HG03108 (cell line): ENCODE results near the gene TMEM26.

Experiments
- ATAC-seq: cut with Tn5 transposase; IDR thresholded peaks from one replicate; pipeline ENCODE4 v1.9.1; 2021; ENCODE audit warnings: moderate library complexity; ENCODE audit not compliant: unreplicated experiment

The TMEM26 gene

DNA sequence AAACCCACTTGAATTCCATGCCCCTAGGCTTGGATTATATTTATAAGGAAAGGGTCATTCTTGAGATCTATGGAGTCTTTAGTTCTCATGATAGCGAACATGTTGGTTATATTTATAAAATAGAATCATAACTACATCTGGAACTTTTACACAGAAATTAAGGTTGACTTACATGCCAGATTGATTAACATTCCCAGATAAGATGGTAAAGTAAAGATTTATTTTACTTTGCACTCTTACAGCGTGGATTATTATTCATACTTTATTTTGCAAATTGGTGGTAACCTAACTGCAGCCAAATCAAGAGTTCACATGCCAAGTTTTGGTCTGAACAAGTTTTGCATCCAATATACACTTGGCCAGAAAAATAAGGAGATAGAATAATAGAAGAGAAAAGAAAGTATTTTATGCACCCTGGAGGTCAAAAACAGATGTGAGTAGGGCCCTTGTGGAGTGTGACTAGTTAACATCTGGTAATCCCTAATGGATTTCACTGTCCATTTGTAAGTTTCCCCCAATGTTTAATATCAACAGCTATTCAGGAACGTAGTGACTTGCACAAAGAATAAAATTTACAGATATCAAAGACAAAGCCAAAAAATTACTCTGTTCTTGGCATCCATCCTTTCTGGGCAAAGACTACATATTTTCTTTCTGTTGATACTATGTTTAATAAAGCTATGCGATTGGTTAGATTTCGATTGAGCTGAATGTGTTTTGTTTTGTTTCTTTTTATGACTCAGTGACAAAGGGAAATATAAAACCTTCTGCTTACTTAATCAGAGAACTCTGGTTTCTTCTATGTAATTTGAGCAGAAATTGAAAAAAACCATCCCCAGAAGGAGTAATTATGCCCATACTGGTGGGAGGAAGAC is 10.1 kb upstream of the TMEM26 start:
- ATAC-seq, result no peak

GRCh38 chr10:61460835-61461234 is 7.7 kb upstream of the TMEM26 start:
- ATAC-seq, result no peak

- no peak for ATAC-seq
These were observed 4.8 kb upstream of the TMEM26 start for GRCh38 chr10:61458031-61458430.

GRCh38 chr10:61456095-61456789 is 3.1 kb upstream of the TMEM26 start:
- no peak for ATAC-seq

DNA sequence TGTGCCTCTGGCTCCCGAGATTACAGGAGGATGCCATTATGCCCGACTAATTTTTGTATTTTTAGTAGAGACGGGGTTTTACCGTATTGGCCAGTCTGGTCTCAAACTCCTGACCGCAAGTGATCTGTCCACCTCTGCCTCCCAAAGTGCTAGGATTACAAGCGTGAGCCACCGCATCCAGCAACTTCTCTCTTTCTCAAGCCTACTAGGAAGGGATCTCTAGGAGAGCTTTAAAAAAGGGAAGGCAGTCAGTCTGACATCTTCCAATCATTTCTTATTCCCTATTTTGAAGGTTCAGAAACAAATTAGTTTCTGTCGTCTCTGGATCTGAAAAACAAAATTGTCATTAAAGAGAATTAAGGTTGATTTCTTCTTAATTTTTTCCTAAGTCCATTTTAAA is 2.5 kb upstream of the TMEM26 start:
- no peak for ATAC-seq

- ATAC-seq, result no peak
These were observed 1.4 kb upstream of the TMEM26 start for GRCh38 chr10:61454541-61454940.

GRCh38 chr10:61452151-61452651 is 980 bp downstream of the TMEM26 start:
- no peak for ATAC-seq

DNA sequence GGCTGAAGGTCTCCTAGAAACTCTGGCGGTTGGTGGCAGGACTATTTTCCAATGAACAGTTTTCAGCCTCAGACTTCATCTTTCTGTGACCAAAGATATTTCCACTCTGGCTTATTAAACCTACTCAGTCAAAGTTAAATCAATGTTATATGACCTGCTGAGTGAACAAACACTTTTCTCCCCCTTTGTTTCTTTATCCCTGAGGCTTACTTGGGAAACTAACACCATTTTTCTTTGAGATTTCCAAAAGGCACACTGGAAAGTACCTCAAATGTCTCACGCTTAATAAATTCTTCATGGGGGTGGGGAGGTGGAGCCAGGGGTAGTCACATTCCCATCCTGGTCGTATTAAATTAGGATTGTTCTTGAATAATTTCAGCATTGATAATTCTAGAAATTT is 1.8 kb downstream of the TMEM26 start:
- ATAC-seq, result no peak

DNA sequence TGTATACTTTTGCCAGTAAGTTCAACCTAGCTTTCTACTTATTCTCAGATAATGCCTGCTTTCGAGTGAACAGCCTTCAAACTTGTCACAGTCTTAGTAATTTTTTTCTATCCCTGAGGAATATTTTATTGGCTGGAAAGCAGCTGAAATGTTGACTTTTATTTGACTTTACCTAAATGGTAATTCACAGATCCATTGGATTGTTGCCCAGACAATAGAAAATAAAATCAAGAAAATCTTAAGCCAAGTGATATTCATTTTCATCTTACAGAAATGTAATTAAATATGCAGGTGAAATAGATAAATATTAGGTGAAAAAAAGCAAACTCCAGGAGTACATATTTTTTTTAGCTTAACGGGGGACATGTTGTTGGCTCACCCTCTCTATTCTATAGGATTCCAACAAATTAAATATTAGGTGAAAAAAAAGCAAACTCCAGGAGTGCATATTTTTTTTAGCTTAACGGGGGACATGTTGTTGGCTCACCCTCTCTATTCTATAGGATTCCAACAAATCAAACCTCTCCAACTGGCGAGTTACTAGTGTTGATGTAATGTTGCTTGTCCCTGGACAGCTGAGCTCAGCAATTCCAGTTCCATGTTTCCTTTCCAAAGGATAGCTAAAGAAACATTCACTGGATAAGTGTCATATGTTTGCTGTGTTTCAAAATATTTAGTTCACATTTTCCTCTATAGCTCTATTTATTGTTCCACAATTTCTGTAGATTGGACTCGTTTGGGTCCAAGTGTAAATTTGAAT is 4.2 kb downstream of the TMEM26 start:
- ATAC-seq, result no peak

- no peak for ATAC-seq
These were observed 5.1 kb downstream of the TMEM26 start for GRCh38 chr10:61448091-61448490.

DNA sequence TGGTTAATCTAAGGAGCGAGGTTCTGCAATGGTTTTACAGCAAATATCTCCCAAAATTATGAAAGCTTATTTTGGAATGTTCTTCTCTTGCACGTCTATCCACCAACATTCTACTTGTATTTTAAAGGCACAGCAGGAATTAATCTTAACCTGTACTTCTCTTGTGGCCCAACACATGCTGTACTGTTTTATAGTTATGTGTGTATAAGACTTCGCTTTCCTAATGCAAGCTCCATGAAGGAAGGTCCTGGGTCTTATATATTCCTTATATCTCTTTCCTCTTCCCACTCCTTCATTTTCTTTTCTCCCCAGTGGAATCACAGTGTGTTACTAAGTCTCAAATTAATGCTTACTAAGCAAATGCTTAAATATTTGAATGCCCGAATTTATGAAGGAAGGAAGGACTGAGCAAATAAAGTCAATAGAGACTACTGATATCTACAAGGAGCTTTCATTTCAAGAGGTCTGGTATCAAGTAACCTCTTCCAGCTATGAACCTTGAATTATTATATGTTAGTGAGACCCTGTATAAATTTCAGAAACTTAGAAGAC is 14.0 kb downstream of the TMEM26 start:
- no peak for ATAC-seq

DNA sequence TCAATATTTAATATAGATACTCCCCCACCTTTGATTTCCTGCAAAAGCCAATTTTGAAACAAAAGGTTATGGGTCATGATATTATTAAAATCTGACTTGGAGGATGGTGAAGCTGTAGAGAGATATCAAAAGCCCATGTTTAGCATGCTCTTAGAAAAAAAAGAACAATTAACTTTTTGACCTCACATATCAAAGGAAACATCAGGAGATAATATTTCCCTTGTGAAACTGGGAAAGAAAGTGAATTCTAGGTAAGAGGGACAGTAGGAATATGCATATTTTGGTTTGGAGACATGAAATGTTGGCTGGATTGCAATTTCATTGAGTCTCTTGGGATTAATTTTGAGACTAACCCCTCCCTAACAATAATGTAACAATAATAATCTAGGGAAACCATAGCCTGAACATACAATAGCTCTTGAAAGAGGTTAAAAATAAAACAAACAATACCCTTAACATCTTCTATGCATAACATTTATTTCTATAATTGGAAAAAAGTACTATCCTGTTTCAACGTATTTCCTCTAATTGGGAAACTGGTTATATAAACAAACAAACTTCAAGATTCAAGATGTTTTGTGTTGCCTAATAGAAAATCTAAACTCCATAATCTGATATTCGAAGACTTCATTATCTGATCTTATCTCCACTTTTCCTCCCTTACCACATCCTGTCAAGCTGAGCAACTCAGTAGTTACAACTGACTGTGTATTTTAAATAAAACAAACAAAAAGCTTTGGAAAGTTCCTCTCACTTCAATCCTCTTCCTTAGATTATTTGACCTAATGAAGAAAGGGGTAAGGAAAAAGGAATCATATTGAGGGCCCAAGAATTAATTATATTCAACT is 14.8 kb downstream of the TMEM26 start:
- ATAC-seq, result no peak

GRCh38 chr10:61423178-61423577 is 30.0 kb downstream of the TMEM26 start:
- ATAC-seq, result no peak

GRCh38 chr10:61417661-61418060 is 35.5 kb downstream of the TMEM26 start:
- ATAC-seq, result no peak

DNA sequence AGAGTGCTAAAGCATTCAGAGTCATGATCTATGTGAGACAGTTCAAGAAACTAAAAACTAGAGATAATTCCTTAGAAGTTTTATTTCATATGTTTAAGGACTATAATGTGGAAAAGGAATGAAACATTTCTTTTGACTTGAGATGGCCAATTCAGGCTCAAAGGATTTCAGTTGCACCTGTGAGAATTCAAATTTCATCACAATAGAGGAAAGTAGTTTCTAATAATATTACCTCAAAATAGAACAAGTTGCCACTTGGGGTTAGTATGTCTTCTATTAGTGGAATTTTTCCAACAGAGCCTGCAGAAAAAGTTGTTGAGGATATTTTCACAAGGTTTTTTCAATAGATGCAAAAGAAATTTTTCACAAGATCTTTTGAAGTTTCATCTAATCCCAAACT is 37.4 kb downstream of the TMEM26 start:
- ATAC-seq, result no peak

GRCh38 chr10:61411706-61412105 is 41.5 kb downstream of the TMEM26 start:
- no peak for ATAC-seq

DNA sequence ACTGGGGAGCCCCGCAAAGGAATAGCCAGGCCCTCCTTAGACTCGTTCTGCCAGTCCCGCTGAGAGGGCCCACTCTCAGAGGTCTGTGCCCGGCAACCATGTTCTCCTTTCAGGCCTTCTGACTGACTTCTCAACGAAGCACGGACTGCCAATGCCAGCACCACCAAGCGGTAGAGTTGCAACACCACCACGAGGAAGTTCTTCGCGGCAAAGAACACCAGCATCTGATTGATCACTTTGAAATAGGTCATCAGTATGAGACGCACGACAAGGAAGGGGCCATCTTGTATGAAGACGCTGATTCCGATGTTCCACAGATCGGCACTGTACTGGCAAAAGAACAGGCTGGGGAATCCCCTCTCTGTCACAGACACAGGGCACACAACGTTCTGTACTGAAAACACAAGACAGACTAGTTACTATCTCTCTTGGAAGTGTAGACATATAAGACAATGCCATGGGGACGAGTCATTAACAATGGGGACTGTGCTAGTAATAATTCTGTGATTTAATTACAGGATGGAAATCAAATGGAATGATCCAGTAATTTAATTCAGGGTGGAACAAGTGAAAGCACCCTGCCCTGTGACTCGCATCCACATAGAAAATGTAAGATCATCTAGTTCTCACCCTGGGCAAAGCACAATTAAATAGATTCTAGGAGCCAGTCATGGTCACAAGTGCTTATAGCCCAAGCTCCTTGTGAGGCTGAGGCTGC is 42.7 kb downstream of the TMEM26 start:
- no peak for ATAC-seq

- no peak for ATAC-seq
These were observed 44.0 kb downstream of the TMEM26 start for GRCh38 chr10:61409157-61409556.

DNA sequence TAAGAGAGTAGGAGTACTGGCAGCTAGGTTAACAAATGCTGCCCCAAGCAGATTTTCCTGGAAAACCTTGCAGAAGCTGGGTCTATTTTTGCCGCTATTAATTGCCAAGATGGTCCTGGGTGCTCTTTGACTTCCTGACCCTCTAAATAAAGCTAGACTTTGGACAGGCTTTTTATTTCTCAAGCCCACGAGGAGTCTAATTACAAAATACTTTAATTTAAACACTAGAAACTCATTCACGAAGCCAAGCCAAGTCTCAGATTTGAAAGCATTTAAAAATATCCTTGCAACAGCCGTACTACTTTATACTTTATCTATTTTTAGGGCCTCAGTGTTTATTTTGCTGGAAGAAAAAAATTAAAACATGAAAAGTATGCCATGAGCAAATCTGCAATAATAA is 45.1 kb downstream of the TMEM26 start:
- ATAC-seq, result no peak

- ATAC-seq, result no peak
These were observed 46.4 kb downstream of the TMEM26 start for GRCh38 chr10:61406736-61407135.
